H9 (cell line): ENCODE results near the gene NIFK. TPM values are rescaled to one million over a fixed set of nuclear protein-coding genes. Genes with fewer than 3 reads are reported as not detected.
A peak's percentile ranks its signal among the peaks of the same experiment; 100 is the strongest.

ENCODE experiments used
- DNase-seq: peaks from one replicate; pipeline ENCODE4 v3.0.0-alpha.2; 2017
- H2AFZ ChIP-seq: one replicate; pipeline ENCODE4 v1.6.1; 2013; ENCODE audit warnings: mild to moderate bottlenecking, low read length, control low read depth, moderate library complexity
- H2AK5ac ChIP-seq: 2 replicates; pipeline ENCODE4 v1.6.1; 2013; ENCODE audit warnings: low read length, control low read depth, mixed read lengths; ENCODE audit not compliant: insufficient read length
- H2BK120ac ChIP-seq: one replicate; pipeline ENCODE4 v1.6.1; 2013; ENCODE audit warnings: low read depth, mild to moderate bottlenecking, low read length, control low read depth, inconsistent platforms; ENCODE audit not compliant: poor library complexity, severe bottlenecking
- H2BK12ac ChIP-seq: 2 replicates; pipeline ENCODE4 v1.6.1; 2013; ENCODE audit warnings: low read length, control low read depth, mixed read lengths, low read depth; ENCODE audit not compliant: insufficient read length
- H2BK15ac ChIP-seq: 2 replicates; pipeline ENCODE4 v1.6.1; 2013; ENCODE audit warnings: low read depth, low read length, control low read depth
- H2BK20ac ChIP-seq: one replicate; pipeline ENCODE4 v1.6.1; 2013; ENCODE audit warnings: low read depth, mild to moderate bottlenecking, low read length, control low read depth, inconsistent platforms; ENCODE audit not compliant: poor library complexity, severe bottlenecking
- H2BK5ac ChIP-seq: 2 replicates; pipeline ENCODE4 v1.6.1; 2013; ENCODE audit warnings: low read length, control low read depth, mixed read lengths; ENCODE audit not compliant: insufficient read length
- H3K14ac ChIP-seq: 2 replicates; pipeline ENCODE4 v1.6.1; 2013; ENCODE audit warnings: low read length, control low read depth; ENCODE audit not compliant: insufficient read depth
- H3K18ac ChIP-seq: 2 replicates; pipeline ENCODE4 v1.6.1; 2013; ENCODE audit warnings: low read depth, mild to moderate bottlenecking, mixed read lengths, low read length, control low read depth; ENCODE audit not compliant: insufficient read length
- H3K23ac ChIP-seq: 2 replicates; pipeline ENCODE4 v1.6.1; 2013; ENCODE audit warnings: low read length, control low read depth, mixed read lengths, low read depth; ENCODE audit not compliant: insufficient read length
- H3K23me2 ChIP-seq: 2 replicates; pipeline ENCODE4 v1.6.1; 2013; ENCODE audit warnings: low read depth, mild to moderate bottlenecking, mixed read lengths, low read length, control low read depth; ENCODE audit not compliant: insufficient read length, poor library complexity, severe bottlenecking
- H3K27ac ChIP-seq: 2 replicates; pipeline ENCODE4 v1.5.1; 2013; ENCODE audit warnings: low read length, control low read depth, mixed read lengths, low read depth; ENCODE audit not compliant: insufficient read length
- H3K27me3 ChIP-seq: 2 replicates; pipeline ENCODE4 v1.6.1; 2013; ENCODE audit warnings: low read length, control low read depth, inconsistent platforms; ENCODE audit not compliant: insufficient read depth
- H3K4ac ChIP-seq: 2 replicates; pipeline ENCODE4 v1.6.1; 2013; ENCODE audit warnings: low read depth, mild to moderate bottlenecking, control low read depth, inconsistent platforms, low read length, moderate library complexity
- H3K4me1 ChIP-seq: 2 replicates; pipeline ENCODE4 v1.6.1; 2013; ENCODE audit warnings: low read length, control low read depth, inconsistent platforms; ENCODE audit not compliant: insufficient read depth
- H3K4me2 ChIP-seq: 2 replicates; pipeline ENCODE4 v1.6.1; 2013; ENCODE audit warnings: low read length, control low read depth, mixed read lengths; ENCODE audit not compliant: insufficient read length, insufficient read depth
- H3K56ac ChIP-seq: 2 replicates; pipeline ENCODE4 v1.6.1; 2013; ENCODE audit warnings: low read depth, mild to moderate bottlenecking, mixed read lengths, low read length, control low read depth; ENCODE audit not compliant: insufficient read length
- H3K79me1 ChIP-seq: 2 replicates; pipeline ENCODE4 v1.6.1; 2013; ENCODE audit warnings: low read depth, mild to moderate bottlenecking, moderate library complexity, low read length, control low read depth, inconsistent platforms; ENCODE audit not compliant: insufficient read depth, poor library complexity, severe bottlenecking
- H3K79me2 ChIP-seq: 2 replicates; pipeline ENCODE4 v1.6.1; 2013; ENCODE audit warnings: low read length, control low read depth, inconsistent platforms; ENCODE audit not compliant: insufficient read depth
- H3K9ac ChIP-seq: 2 replicates; pipeline ENCODE4 v1.6.1; 2013; ENCODE audit warnings: low read length, control low read depth, mixed read lengths; ENCODE audit not compliant: insufficient read length; ENCODE audit errors: extremely low read depth
- H3K9me3 ChIP-seq: one replicate; pipeline ENCODE4 v1.6.1; 2013; ENCODE audit warnings: low read depth, low read length, inconsistent platforms; ENCODE audit not compliant: control insufficient read depth
- H3T11ph ChIP-seq: one replicate; pipeline ENCODE4 v1.6.1; 2013; ENCODE audit warnings: mild to moderate bottlenecking, low read length, control low read depth, inconsistent platforms
- H4K20me1 ChIP-seq: one replicate; pipeline ENCODE4 v1.6.1; 2013; ENCODE audit not compliant: control insufficient read depth, insufficient read length, insufficient read depth
- H4K5ac ChIP-seq: 2 replicates; pipeline ENCODE4 v1.6.1; 2013; ENCODE audit warnings: low read depth, mild to moderate bottlenecking, mixed read lengths, low read length, control low read depth; ENCODE audit not compliant: insufficient read length
- H4K8ac ChIP-seq: replicated peaks from 2 replicates; pipeline ENCODE4 v1.6.1; 2013; ENCODE audit warnings: low read length, control low read depth, mixed read lengths, low read depth; ENCODE audit not compliant: insufficient read length
- H4K91ac ChIP-seq: 2 replicates; pipeline ENCODE4 v1.6.1; 2013; ENCODE audit warnings: low read depth, mild to moderate bottlenecking, moderate library complexity, mixed read lengths, low read length, control low read depth; ENCODE audit not compliant: insufficient read length
- H3K27ac Mint-ChIP-seq, 3 experiments: 2 replicates in 2 of 3; 3 replicates in 1 of 3; pipeline ENCODE4 v1.8.0; 2020 to 2021; ENCODE audit warnings: mixed read lengths in 3 of 3, mild to moderate bottlenecking in 1 of 3, moderate library complexity in 1 of 3
- H3K27me3 Mint-ChIP-seq: 2 replicates; pipeline ENCODE4 v1.8.0; 2021; ENCODE audit warnings: low read depth, mild to moderate bottlenecking, moderate library complexity, mixed read lengths
- H3K36me3 Mint-ChIP-seq, 3 experiments: 2 replicates in 2 of 3; 3 replicates in 1 of 3; pipeline ENCODE4 v1.8.0; 2020 to 2021; ENCODE audit warnings: low read depth in 3 of 3, mixed read lengths in 3 of 3; ENCODE audit not compliant: insufficient read depth in 1 of 3
- H3K4me1 Mint-ChIP-seq, 2 experiments: 2 replicates each; pipeline ENCODE4 v1.8.0; 2020; ENCODE audit warnings: mixed read lengths in 2 of 2
- H3K4me3 Mint-ChIP-seq, 2 experiments: 2 replicates in 1 of 2; 3 replicates in 1 of 2; pipeline ENCODE4 v1.8.0; 2020 to 2021; ENCODE audit warnings: mild to moderate bottlenecking in 2 of 2, mixed read lengths in 2 of 2, moderate library complexity in 1 of 2
- H3K9me3 Mint-ChIP-seq, 2 experiments: 2 replicates in 1 of 2; 3 replicates in 1 of 2; pipeline ENCODE4 v1.8.0; 2020; ENCODE audit warnings: mild to moderate bottlenecking in 2 of 2, mixed read lengths in 2 of 2, moderate library complexity in 1 of 2
- WGBS: extraction: QIAGEN DNeasy Blood & Tissue Kit; methylation state at CpG from one replicate; pipeline ENCODE4 v1.1.7; 2013; ENCODE audit warnings: missing lambda C conversion rate, low lambda C conversion rate, mixed read lengths; ENCODE audit not compliant: insufficient read length; ENCODE audit errors: extremely low coverage; 5-methylcytosine and 5-hydroxymethylcytosine counted together
- total RNA-seq: library from RNA; stranded (reverse); gene quantifications from 2 replicates; pipeline ENCODE4 v1.2.1, GENCODE V29; 2021
- TF ChIP-seq, protein P1 (sequence below): fragments of 200-600 bp; sonication (generic); conservative IDR thresholded peaks from 3 replicates; pipeline ENCODE4 v1.8.0; 2021; ENCODE audit warnings: antibody characterized with exemption, mild to moderate bottlenecking

NIFK gene
- total RNA-seq, 1 experiment from 2014 or later: 180 TPM

DNA sequence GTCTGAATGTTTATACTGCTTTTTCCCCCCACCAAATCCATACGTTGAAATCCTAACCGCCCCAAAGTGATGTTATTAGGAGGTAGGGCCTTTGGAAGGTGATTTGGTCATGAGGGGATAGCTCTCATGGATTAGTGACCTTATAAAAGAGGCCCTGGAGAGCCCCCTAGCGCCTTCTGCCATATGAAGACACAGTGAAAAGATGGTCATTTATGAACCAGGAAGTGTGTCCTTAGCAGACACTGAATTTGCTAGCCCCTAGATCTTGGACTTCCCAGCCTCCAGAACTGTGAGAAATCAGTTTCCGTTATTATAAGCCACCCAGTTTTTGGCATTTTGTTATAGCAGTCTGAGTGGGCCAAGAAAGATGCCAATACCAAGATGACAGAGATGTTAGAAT, 11.5 kb upstream of the NIFK start:
- no peaks in the 10 kb centered on the region for H3K79me2 ChIP-seq
- H2BK12ac ChIP-seq: no peak overlapping the region
- no peak overlapping the region for H3K27ac ChIP-seq
- no peak overlapping the region for H2BK15ac ChIP-seq
- H3K56ac ChIP-seq: no peak overlapping the region
- no peaks in the 10 kb centered on the region for H4K20me1 ChIP-seq
- no peak overlapping the region for H2AFZ ChIP-seq
- H3K4me2 ChIP-seq: no peak overlapping the region
- no peaks in the 10 kb centered on the region; a peak in 1 of 4 replicates for H3K4me1 Mint-ChIP-seq
- no peak overlapping the region for H3K27ac Mint-ChIP-seq
- no peak overlapping the region for H3K14ac ChIP-seq
- no peak overlapping the region for H4K8ac ChIP-seq
- no peaks in the 10 kb centered on the region for H3K23me2 ChIP-seq
- no peaks in the 10 kb centered on the region for H3K9me3 ChIP-seq
- no peaks in the 10 kb centered on the region for H3K4me1 ChIP-seq
- H4K5ac ChIP-seq: no peak overlapping the region
- H3K9me3 Mint-ChIP-seq: no peaks in the 10 kb centered on the region
- H2AK5ac ChIP-seq: no peak overlapping the region
- H2BK120ac ChIP-seq: no peak overlapping the region
- TF ChIP-seq, protein P1, sequence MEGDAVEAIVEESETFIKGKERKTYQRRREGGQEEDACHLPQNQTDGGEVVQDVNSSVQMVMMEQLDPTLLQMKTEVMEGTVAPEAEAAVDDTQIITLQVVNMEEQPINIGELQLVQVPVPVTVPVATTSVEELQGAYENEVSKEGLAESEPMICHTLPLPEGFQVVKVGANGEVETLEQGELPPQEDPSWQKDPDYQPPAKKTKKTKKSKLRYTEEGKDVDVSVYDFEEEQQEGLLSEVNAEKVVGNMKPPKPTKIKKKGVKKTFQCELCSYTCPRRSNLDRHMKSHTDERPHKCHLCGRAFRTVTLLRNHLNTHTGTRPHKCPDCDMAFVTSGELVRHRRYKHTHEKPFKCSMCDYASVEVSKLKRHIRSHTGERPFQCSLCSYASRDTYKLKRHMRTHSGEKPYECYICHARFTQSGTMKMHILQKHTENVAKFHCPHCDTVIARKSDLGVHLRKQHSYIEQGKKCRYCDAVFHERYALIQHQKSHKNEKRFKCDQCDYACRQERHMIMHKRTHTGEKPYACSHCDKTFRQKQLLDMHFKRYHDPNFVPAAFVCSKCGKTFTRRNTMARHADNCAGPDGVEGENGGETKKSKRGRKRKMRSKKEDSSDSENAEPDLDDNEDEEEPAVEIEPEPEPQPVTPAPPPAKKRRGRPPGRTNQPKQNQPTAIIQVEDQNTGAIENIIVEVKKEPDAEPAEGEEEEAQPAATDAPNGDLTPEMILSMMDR: peak; percentile 57
- no peaks in the 10 kb centered on the region for H3K27me3 ChIP-seq
- H3K4me3 Mint-ChIP-seq: no peak overlapping the region
- H3K36me3 Mint-ChIP-seq: no peaks in the 10 kb centered on the region
- no peak overlapping the region for H3K9ac ChIP-seq
- no peaks in the 10 kb centered on the region for H3K79me1 ChIP-seq
- H3K23ac ChIP-seq: no peak overlapping the region
- peaks cover 1% of the 10 kb centered on the region for H3K27me3 Mint-ChIP-seq
- H3T11ph ChIP-seq: no peak overlapping the region
- H2BK20ac ChIP-seq: no peak overlapping the region
- H2BK5ac ChIP-seq: no peak overlapping the region
- peak; percentile 57 for DNase-seq
- no peak overlapping the region for H3K4ac ChIP-seq
- WGBS: no CpG with 5 or more reads among the region's 4 CpGs
- H3K18ac ChIP-seq: no peak overlapping the region
- no peak overlapping the region for H4K91ac ChIP-seq
